HG02571 (cell line): ENCODE data around the gene SRC.

ENCODE experiments used
- ATAC-seq: cut with Tn5 transposase; IDR thresholded peaks from one replicate; pipeline ENCODE4 v1.9.1; 2021; ENCODE audit warnings: mild to moderate bottlenecking, moderate library complexity; ENCODE audit not compliant: unreplicated experiment

SRC gene

DNA sequence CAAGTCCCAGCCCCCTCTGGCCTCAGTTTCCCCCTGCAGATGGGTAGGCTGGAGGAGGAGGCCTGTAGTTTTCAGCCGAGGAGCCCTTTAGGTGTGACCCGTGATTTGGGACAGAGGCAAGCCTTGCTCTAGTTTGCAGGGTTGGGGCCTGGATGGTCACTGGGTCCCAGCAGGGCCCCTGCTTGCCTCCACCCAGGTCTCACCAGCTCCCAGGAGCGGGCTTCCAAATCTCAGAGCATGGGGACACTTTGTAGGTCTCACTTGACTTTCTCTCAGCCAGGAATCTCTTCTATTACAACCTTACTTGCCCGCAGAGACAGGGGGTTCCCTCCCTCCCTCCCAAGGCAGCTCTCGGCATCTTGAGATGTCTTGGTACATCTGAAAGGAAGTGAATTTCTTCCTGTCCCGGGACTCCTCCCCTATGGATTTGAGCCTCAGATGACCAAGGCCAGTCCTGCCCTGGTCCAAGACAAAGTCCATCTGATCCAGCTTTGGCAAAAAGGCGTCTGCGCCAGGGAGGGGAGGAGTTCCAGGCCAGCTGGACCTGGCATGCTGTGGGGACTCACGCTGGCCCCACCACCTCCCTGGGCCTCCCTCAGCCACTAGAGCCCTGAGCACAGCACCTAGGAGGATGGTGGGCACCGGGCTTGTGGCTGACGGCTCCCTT is 47.4 kb downstream of the SRC start:
- ATAC-seq: no peak

DNA sequence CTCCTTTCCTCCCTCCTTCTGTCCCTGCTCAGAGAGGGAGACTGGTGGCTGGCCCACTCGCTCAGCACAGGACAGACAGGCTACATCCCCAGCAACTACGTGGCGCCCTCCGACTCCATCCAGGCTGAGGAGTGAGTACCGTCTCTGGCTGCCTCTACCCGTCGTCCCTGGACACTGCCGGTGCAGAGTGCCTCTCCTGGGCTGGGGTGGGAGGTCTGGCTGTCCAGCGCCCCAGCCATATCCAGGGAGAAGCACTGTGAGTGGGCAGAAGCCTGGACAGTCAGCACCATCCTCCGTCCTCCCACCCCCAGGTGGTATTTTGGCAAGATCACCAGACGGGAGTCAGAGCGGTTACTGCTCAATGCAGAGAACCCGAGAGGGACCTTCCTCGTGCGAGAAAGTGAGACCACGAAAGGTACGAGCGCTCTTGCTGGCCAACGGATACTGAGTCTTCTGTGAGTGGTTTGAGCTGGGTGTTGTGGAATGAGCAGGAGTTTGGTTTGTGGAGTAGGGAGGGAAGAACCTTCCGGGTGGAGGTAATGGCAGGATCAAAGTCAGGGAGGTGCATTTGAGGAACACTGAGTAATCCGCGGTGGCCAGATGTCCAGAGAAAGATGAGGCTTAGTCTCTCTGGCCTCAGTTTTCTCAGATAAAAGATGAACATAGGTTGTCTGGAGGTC is 48.1 kb downstream of the SRC start:
- ATAC-seq: no peak

DNA sequence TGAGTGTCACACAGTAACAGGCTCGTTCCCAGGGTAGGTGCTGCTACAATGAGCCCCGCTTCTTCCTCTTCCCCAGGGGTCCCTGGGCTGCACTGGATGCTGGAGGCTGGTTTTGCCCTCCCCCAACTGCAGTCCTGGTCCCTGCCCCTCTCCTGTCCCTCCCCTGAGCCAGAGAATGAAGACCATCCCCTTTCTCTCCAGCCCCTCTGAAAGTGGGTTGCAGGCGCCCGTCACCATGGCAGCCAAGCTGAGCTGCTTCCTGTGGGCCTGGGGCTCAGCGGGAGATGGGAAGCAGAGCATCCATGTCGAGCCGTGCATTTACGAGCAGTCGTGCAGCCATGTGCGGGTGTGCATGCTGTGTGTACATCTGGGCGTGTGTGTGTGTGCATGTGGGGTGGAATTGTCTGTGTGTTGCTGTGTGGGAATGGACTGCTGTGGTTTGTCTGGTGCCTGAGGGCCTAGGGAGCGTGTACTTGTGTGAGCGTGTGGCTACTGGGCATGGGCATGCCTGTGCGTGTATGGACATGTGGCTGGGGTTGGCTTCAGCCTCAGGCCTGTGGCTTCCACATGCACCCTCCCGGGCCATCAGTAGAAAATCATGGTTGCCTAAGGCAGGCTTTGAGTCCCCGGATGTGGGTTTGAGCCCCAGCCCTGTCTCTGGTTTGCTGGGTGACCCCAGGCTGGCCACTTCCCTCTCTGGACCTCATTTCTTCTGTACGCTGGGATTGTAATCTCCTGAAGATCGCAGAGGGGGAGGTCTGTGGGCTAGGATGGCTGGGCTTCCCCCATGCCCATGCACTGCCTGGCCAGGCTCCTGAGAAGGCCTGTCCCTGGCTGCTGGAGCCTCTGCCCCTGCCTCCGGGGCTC is 48.8 kb downstream of the SRC start:
- ATAC-seq: no peak

DNA sequence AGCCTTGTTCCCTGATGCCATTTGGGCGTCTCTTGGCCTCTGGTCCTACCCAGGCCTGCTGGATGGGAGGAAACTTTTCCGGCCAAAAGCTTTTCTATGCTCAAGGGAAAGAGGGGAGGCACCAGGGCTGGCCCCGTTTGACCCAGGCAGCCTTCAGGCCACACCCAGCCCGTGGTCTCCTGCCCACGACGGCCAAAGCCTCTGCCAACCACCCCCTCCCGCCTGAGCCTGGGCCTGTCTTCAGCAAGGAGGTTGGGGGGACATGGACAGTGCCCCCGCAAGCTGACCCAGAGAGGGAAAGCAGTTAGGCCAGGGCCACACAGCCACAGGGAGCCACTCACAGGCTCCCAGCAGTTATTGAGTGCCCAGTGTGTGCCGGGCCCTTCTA is 49.5 kb downstream of the SRC start:
- ATAC-seq: no peak

DNA sequence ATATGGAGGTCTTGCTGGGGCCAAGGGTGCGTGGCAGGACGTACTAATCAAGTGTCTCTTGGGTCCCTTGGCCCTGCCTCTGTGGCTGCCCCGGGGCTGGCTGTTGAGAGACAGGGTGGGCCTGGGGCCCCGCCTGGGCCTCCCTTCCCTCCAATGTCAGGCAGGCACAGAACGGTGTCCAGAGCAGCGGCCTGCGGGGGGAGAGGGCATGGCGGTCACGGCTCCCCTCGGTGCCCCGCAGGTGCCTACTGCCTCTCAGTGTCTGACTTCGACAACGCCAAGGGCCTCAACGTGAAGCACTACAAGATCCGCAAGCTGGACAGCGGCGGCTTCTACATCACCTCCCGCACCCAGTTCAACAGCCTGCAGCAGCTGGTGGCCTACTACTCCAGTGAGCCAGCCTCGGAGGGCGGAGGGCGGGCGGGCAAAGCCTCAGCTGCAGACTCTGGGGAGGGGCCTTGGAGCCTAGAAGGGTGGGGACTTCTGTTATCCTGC is 50.0 kb downstream of the SRC start:
- no peak for ATAC-seq

DNA sequence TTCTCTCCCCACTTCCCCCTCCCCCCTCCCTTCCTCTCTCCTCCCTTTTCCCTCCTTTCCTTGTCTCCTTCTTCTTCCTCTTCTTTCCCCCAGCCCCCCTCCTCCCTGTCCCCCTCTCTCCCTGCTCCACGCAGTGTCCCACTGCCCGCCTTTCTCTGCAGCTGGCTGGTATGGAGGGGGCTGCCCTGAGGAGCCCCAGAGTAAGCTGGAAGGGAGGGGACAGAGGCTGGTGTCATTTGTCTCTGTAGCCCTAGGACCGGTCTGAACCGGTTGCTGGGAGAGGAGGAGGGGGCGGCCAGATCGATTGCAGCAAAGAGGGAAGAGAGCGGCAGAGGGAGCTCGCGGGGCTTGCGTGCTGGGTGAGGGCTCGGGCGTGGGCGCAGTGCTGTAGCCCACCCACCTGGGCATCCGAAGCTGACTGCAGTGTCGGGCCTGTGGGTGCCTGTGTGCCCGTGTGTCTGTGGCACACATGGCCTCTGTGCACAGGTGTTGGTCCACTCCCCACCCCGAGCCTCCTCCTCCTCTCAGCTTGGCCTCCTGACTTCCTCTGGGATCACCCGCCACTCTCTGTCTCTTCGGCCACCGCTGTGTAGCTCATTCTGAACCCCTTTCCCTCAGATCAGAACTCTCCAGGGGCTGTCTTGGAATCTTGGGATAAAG is 50.6 kb downstream of the SRC start:
- no peak for ATAC-seq

DNA sequence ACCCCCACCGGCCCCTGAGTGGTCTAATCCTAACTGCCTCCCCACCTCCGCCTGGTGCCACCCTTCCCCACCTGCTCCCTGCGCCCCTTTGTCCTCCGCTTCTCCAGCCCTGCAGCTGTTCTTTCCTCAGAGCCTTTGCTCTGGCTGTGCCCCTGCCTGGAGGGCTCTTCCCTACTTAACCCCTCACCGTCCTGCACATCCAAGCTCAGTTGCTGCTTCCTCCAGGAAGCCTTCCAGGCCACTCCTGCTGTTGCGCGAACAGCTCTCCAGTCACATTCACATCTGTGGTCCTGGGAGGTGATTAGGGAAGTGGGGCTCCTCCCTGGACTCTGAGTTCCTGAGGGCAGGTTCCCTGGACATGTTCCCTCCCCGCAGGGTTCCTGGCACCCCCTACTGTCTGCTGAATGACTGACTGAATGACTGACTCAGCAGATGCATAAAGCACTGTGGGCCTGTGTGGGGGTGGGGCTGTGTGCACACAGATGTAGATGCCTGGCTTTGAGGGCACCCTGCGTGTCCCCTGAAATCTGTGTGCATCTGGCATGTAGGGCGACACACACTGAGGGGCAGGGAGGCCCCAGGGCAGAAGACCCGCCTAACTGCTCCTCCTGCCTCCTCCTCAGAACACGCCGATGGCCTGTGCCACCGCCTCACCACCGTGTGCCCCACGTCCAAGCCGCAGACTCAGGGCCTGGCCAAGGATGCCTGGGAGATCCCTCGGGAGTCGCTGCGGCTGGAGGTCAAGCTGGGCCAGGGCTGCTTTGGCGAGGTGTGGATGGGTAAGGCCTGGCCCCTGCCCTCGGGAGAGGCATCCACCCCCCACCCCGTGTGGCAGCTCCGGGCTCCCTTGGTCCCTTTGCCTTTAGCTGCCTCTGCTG is 51.4 kb downstream of the SRC start:
- no peak for ATAC-seq

DNA sequence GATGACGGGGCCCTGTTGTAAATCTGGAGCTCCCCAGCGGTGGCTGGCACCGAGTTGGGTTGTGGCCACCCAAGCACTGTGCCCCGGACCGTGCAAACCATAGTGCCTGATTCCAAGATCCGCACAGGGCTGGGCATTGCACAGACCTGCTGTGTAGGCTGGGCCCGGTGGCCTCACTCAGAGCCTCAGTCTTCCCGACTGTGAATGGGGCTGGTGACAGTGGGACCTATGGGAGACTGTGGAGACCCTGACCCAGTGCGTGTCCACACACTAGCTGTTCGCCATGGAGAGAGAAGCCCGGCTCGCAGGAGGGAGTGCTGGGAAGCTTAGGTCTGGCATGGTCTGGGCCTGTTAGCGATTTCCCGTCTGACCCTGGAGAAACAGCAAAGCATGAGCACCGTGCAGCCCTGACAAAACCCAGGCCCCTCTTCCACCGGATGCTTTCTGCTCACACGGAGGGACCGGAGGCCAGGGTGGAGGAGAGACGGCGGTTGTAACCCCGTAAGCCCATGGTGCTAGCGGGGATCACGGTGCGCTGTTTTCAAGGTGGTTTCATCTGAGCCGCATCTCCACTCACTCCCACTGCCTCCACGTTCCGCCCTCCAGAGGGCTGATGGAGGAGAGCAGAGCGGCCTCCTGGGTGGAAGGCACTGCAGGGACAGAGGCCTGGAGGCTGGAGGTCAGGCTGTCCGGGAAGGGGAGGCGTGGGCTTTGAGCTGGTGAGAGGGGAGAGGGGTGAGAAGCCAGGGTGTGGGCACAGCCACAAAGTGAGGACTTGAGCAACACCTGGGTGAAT is 52.2 kb downstream of the SRC start:
- no peak for ATAC-seq

DNA sequence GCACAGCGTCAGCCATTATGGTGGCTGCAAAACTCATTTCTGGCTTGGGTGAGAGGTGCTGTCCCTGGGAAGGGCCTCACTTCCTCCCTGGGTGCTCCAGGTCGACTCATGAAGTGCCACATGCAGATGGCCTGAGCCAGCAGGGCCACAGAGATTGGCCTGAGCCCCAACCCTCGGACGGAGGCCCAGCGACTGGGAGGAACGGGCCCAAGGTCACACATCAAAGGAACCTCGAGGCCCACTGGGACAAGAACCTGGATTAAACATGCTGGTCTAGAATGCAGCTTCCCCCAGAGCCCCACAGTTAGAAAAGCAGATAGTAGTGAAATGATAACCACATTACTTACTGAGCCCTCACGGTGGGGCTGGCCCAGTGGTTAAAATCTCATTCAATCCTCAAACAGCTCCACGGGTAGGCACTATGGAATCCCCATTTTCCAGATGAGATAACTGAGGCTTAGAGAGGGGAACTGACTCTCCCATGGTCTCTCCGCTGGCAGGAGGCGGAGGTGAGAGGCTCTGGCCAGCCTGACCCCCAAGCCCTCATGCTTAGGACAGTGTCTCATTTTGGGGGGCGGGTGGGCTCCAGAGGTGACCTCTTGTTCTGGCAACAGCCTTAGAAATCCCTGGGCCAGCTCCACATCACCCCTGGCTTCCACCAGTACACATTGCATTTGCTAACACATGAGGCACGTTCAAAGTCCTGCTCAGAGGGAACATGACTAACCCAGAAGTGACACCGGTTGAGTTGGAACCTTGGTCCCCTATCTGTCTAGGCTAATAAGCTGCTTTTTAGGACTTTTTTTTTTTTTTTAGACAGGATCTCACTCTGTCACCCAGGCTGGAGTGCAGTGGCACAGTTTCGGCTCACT is 53.0 kb downstream of the SRC start:
- ATAC-seq: no peak

DNA sequence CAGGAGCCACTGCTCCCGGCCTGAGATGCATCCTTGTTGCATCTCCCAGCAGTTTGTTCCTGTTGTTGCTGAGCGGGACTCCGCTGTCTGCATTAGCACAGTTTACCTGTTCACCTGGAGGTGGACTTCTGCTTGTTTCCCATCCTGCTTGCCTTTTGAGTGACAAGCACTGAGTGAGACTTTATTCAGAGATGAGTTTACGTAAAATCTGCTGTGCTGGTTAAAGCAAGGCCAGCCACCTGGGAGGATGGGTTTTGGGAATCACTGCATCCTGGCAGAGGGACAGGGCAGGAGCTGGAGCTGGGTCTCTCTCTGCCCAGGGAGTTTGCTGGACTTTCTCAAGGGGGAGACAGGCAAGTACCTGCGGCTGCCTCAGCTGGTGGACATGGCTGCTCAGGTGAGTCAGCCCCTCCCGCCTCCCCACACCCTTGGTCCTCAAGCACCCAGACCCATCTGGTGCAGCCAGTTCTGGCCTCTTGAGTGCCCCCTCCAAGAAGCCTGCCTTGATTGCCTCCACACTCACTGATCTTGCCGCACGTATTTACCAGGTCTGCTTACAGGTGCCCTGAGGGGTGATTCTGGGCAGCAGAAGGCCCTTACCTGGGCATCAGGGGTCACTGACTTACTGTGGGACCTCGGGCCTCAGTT is 55.5 kb downstream of the SRC start:
- no peak for ATAC-seq

DNA sequence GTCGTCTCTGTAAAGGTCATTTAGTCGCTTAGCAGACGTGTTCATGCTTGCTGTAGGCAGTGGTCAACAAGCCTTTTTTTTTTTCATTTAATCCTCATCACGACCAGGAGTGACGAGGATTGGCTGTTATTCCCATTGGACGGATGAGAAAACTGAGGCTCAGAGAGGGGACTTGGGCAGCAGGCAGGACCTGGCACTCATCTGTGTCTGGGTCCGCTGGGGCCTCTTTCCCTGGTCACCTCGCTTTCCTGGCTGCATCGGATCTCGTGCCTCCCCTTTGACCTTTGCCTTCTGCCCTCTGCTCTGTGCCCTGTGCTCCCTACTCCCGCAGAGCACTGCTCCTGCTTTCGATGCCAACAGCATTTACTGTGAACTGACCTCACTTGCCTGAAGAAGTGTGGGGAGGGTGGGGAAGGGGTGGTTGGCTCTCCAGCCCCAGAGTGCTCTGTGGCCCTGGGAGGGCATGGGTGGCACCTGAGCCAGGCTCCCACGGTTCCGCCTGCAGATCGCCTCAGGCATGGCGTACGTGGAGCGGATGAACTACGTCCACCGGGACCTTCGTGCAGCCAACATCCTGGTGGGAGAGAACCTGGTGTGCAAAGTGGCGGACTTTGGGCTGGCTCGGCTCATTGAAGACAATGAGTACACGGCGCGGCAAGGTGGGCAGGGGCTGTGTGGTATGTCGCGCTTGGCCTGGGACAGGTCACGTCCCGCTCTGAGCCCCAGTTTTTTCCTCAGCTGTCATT is 56.2 kb downstream of the SRC start:
- ATAC-seq: no peak

DNA sequence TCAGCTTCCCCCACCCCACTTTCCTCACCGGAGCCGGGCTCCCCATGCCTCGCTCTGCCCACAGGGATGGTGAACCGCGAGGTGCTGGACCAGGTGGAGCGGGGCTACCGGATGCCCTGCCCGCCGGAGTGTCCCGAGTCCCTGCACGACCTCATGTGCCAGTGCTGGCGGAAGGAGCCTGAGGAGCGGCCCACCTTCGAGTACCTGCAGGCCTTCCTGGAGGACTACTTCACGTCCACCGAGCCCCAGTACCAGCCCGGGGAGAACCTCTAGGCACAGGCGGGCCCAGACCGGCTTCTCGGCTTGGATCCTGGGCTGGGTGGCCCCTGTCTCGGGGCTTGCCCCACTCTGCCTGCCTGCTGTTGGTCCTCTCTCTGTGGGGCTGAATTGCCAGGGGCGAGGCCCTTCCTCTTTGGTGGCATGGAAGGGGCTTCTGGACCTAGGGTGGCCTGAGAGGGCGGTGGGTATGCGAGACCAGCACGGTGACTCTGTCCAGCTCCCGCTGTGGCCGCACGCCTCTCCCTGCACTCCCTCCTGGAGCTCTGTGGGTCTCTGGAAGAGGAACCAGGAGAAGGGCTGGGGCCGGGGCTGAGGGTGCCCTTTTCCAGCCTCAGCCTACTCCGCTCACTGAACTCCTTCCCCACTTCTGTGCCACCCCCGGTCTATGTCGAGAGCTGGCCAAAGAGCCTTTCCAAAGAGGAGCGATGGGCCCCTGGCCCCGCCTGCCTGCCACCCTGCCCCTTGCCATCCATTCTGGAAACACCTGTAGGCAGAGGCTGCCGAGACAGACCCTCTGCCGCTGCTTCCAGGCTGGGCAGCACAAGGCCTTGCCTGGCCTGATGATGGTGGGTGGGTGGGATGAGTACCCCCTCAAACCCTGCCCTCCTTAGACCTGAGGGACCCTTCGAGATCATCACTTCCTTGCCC is 57.4 kb downstream of the SRC start:
- no peak for ATAC-seq

DNA sequence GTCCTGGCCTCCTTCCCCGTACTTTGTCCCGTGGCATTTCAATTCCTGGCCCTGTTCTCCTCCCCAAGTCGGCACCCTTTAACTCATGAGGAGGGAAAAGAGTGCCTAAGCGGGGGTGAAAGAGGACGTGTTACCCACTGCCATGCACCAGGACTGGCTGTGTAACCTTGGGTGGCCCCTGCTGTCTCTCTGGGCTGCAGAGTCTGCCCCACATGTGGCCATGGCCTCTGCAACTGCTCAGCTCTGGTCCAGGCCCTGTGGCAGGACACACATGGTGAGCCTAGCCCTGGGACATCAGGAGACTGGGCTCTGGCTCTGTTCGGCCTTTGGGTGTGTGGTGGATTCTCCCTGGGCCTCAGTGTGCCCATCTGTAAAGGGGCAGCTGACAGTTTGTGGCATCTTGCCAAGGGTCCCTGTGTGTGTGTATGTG is 58.5 kb downstream of the SRC start:
- ATAC-seq: no peak

DNA sequence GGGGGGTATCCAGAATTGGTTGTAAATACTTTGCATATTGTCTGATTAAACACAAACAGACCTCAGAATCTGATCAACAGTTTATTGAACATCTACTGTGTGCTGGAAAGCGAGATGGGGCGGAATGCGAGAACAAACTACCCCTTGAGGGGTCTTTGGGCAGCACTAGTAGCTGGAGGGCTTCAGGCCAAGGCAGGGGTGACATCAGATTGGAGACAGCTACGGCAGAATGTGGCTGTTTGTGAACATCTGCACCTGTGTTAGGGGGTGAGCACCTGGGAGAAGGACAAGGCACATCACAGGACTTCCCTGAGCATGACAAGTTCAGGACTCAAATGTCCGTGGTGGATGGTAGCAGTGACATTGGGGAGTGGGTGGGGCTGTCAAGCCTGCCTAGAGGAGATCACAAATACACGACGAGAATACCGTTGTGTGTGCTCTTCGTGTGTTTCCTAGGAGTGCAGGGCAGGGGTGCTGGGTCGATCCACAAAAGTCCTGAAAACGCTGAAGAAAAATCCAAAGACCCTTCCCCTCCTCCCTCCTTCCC is 59.5 kb downstream of the SRC start:
- ATAC-seq: no peak

DNA sequence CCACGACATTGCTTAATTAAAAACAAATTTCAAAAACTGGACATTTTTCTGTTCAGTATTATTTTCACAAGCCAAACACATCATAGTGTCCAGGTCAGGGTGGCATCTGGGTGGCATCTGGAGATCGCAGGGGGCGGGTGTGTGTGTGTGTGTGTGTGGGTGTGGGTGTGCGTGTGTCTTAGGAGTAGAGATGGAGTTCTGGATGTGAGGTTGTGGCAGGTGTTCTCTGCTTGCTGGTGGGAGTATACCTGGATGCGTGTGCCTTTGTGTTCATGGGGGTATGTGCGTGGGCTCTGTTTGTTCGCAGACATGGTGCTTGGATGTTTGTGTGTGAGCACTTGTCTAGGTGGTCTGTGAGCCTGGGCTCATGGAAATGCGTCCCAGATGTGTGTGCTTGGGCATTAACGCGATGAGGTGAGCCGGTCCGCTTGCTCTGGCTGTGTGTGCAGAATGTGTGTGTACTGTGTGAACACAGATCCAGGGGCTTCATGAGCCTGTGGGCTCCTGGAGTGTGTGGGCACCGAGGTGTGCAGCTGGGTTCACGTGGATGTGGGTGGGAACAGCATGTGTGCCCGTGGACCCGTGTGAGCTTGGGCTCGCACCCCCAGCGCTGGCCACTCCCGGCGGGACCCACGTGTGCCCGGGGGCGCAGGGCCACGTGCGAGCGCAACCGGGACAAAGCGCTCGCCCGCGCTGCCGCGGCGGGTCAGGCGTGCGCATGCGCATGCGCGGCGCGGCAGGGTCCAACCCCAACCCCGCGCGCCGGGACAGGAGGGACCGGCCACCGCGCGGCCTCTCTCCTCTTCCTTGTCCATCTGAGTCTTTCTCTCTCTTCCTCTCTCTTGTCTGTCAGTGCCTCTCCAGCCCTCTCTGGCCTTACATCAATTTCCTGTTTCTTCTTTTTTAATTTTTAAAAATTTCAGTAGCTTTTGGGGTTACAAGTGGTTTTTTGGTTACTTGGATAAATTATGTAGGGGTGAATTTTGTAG is 60.4 kb downstream of the SRC start:
- no peak for ATAC-seq
